Activated CD4-positive, alpha-beta T cell treated with anti-CD3 and anti-CD28 coated beads, Interleukin-2, amount 50 U/mL, for 1 hour (primary cell): ENCODE results near the gene TBCEL.

ENCODE experiments used
- DNase-seq: peaks from one replicate; pipeline ENCODE4 v3.0.0-alpha.2; 2020

Gene TBCEL

GRCh38 chr11:121067026-121067425 is 43.1 kb downstream of the TBCEL start:
- no peak for DNase-seq

- DNase-seq = no peak
These were observed 43.6 kb downstream of the TBCEL start for GRCh38 chr11:121067453-121067852.

- DNase-seq = no peak
These were observed 44.2 kb downstream of the TBCEL start for GRCh38 chr11:121067962-121068647.

GRCh38 chr11:121068787-121069186 is 44.9 kb downstream of the TBCEL start:
- no peak for DNase-seq

- DNase-seq = no peak
These were observed 47.3 kb downstream of the TBCEL start for GRCh38 chr11:121070951-121071845.

- no peak for DNase-seq
These were observed 48.0 kb downstream of the TBCEL start for GRCh38 chr11:121071846-121072450.

- no peak for DNase-seq
These were observed 57.4 kb downstream of the TBCEL start for GRCh38 chr11:121081321-121081720.

- no peak for DNase-seq
These were observed 58.3 kb downstream of the TBCEL start for GRCh38 chr11:121082219-121082618.

GRCh38 chr11:121082670-121083069 is 58.8 kb downstream of the TBCEL start:
- DNase-seq = no peak

GRCh38 chr11:121086866-121087265 is 63.0 kb downstream of the TBCEL start:
- no peak for DNase-seq

- no peak for DNase-seq
These were observed 65.7 kb downstream of the TBCEL start for GRCh38 chr11:121089566-121089965.

GRCh38 chr11:121090145-121090721 is 66.3 kb downstream of the TBCEL start:
- DNase-seq = no peak

GRCh38 chr11:121091492-121092152 is 67.7 kb downstream of the TBCEL start:
- DNase-seq = no peak

- DNase-seq = no peak
These were observed 71.7 kb downstream of the TBCEL start for GRCh38 chr11:121095561-121095960.

GRCh38 chr11:121099364-121099763 is 75.5 kb downstream of the TBCEL start:
- no peak for DNase-seq

- DNase-seq = no peak
These were observed 76.0 kb downstream of the TBCEL start for GRCh38 chr11:121099885-121100284.

GRCh38 chr11:121100943-121101342 is 77.0 kb downstream of the TBCEL start, which contains the start of gene TECTA:
TECTA (plus strand) TSS chr11:121101243; CDS start chr11:121102666, 1,423 bp downstream.
- DNase-seq = no peak

- no peak for DNase-seq
These were observed 80.4 kb downstream of the TBCEL start for GRCh38 chr11:121104312-121104762.

- DNase-seq = no peak
These were observed 81.2 kb downstream of the TBCEL start for GRCh38 chr11:121105063-121105480.

- DNase-seq = no peak
These were observed 81.7 kb downstream of the TBCEL start for GRCh38 chr11:121105481-121106195.

- DNase-seq = no peak
These were observed 82.9 kb downstream of the TBCEL start for GRCh38 chr11:121106812-121107211.

GRCh38 chr11:121108413-121108812 is 84.5 kb downstream of the TBCEL start:
- DNase-seq = no peak
